Breast epithelium (tissue), 3 donors: ENCODE data around the gene PTPRG.

Source experiments
- CTCF ChIP-seq, 3 donors: fragments of 450-650 bp; IDR thresholded peaks; one replicate each; pipeline ENCODE4 v1.5.1; 2016 to 2017; ENCODE audit warnings: antibody characterized with exemption in 3 of 3, mild to moderate bottlenecking in 3 of 3, moderate library complexity in 3 of 3
- POLR2A ChIP-seq: fragments of 450-650 bp; IDR thresholded peaks from one replicate; pipeline ENCODE4 v1.6.1; 2016; ENCODE audit warnings: antibody characterized with exemption, mild to moderate bottlenecking, moderate library complexity
- POLR2AphosphoS5 ChIP-seq, 3 donors: sonication (generic); formaldehyde crosslinking; IDR thresholded peaks; one replicate each; pipeline ENCODE4 v1.6.1; 2017; ENCODE audit warnings: antibody characterized with exemption in 3 of 3

DNA sequence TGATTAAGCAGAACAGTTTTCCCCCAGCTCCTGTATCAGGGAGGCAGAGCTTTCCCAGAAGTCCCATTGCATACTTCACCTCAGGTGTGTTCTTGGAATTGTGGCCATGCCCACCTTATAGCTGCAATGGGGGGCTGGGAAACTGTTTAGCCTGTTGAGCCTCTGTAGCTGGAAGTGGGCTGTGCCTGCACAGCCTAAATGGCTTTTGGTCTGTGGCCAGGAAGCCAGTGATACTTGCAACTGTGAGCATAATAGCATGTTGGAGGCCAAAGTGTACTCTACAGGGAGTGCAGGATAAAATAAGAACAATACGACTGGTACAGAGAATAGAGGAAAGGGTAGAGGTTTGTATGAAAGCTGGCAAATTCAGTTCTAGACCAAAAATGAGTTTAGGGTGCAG lies 248.5 kb downstream of the PTPRG start:
- no peak for TF ChIP-seq CTCF (IDR thresholded peaks at IDR 0.05)
- TF ChIP-seq POLR2A, result no peak
- no peak for TF ChIP-seq POLR2AphosphoS5 (IDR thresholded peaks at IDR 0.05)
